Occipital lobe (tissue), 2 donors: ENCODE measurements around the gene MGMT. TPM values are rescaled to one million over a fixed set of nuclear protein-coding genes. Genes with fewer than 3 reads are reported as not detected.

Experiments used
- DNase-seq: peaks from one replicate; lab custom pipeline; 2025; lab: John Stamatoyannopoulos, UW
- total RNA-seq: library from RNA; depleted of rRNA; stranded (reverse); fragments of >200 nt; gene quantifications from one replicate; pipeline ENCODE4 v1.2.3, GENCODE V29; 2014

MGMT gene
- total RNA-seq, 1 donor from 2014 or later = 6.6 TPM

GRCh38 chr10:129455625-129456024 lies 11.4 kb upstream of the MGMT start:
- DNase-seq = no peak

DNA sequence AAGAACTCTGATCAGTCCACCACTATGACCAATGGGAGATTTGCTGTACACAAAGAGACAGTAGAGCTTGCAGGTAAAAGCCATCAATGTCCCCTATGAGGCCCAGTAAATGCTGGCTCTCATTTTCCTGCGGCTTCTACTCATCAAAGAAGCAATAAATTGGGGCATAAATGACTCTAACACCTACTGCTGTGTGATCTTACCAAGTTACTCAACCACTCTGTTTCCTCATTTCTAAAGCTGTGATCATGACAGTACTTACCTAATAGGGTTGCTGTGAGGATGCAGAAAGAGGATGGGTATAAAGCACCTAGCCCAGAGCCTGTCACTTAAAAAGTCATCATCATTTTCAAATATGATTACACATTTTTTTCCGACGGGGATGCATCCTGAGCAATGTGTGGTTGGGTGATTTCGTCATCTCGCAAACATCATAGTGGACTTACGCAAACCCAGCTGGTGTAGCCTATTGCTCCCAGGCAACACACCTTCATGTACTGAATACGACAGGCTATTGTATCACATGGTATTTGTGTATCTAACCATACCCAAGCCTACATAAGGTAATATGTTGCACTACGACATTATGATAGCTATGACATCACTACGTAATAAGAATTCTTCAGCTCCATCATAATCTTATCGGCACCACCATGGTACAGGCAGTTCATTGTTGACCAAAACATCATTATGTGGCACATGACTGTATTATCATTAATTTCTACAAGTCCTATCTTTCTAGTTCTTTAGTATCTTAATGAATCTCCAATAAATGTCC lies 7.1 kb upstream of the MGMT start:
- DNase-seq = no peak

- no peak for DNase-seq
Observed at GRCh38 chr10:129462257-129462795, 4.7 kb upstream of the MGMT start.

- no peak for DNase-seq
Observed at GRCh38 chr10:129464251-129464650, 2.8 kb upstream of the MGMT start.

- no peak for DNase-seq
Observed at GRCh38 chr10:129465796-129466702, 992 bp upstream of the MGMT start.

DNA sequence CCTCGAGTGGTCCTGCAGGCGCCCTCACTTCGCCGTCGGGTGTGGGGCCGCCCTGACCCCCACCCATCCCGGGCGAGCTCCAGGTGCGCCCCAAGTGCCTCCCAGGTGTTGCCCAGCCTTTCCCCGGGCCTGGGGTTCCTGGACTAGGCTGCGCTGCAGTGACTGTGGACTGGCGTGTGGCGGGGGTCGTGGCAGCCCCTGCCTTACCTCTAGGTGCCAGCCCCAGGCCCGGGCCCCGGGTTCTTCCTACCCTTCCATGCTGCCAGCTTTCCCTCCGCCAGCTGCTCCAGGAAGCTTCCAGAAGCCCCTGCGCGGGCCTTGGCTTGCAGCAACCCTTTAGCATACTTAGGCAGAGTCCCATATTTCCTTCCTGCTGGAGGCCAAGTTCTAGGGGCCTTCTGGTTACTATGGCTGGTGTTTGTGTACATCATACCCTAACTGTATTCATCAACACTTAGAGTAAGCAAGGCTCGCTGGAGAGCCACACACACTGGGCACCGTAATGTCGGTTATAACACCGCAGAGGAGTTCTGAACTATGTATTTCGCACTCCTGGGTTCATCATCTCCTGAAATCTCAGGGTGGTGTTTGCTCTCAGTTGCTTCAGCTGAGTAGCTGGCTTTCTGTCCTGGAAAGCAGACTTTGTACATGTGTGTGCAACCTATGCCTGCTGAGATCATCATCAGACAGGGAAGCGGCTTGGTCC lies 471 bp downstream of the MGMT start:
- DNase-seq = no peak

DNA sequence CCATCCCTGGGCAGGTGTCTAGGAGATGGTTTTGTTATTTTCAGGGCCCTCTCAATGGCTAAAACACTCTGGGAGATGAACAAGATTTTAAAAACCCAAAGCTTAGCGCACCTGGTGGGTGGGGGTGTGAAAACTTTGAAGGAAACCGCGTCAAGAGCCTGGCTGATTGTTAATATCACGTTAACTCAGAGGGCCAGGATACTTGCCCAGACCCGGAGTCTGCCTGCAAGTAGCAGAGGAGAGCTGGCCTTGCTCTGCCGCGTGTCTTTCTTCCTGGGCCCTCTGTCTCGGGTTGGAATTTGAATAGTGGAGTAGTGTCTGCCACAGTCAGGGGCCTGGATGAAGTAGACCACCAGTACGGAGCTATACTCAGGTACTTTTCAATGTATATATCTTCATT lies 1.1 kb downstream of the MGMT start:
- no peak for DNase-seq

- no peak for DNase-seq
Observed at GRCh38 chr10:129470103-129470851, 3.2 kb downstream of the MGMT start.

GRCh38 chr10:129471447-129472175 lies 4.6 kb downstream of the MGMT start:
- DNase-seq = no peak

- DNase-seq = no peak
Observed at GRCh38 chr10:129472696-129473555, 5.9 kb downstream of the MGMT start.

- no peak for DNase-seq
Observed at GRCh38 chr10:129474642-129475041, 7.6 kb downstream of the MGMT start.

DNA sequence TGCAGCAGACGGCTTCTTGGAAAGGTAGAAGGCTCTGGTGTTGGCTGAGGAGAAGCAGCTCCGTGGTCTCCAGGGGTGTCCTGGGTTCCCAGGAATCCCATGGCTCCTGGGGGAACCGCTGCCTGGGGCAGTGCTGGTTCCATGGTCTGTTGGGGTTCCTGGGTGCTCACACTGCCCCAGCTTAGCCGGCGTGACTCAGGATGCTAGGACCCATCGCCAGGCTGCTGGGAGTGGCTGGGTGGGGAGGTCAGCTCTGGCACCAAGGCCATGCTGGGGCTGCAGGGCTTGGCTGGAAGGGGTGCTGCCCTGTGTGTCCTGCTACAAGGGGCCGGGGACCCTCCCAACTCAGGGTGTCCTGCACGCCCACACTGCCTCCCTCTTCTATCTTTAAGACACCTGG lies 9.4 kb downstream of the MGMT start:
- no peak for DNase-seq

GRCh38 chr10:129477051-129477450 lies 10.0 kb downstream of the MGMT start:
- DNase-seq = no peak

GRCh38 chr10:129481641-129482040 lies 14.6 kb downstream of the MGMT start:
- no peak for DNase-seq

DNA sequence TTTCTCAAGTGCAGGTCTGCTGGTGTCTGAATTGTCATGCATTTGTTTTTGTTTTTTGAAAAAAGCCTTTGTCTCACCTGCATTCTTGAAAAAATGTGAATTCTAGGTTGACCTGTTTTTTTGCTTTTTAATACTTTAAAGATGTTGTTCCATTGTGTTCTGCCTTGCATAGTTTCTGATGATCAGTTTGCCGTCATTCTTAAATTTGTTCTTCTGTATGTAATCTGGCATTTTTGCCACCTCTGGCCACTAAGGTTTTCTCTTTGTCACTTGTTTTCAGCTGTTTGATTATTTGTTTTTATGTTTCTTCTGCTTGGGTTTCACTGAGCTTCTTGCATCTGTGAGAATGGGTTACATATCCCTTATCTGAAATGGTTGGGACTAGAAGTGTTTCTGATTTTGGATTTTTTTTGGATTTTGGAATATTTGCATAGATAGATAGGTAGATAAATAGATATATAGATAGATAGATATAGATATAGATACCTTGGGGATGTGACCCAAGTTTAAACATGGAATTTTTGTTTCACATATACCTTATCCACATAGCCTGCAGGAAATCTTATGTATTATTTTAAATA lies 16.5 kb downstream of the MGMT start:
- no peak for DNase-seq

DNA sequence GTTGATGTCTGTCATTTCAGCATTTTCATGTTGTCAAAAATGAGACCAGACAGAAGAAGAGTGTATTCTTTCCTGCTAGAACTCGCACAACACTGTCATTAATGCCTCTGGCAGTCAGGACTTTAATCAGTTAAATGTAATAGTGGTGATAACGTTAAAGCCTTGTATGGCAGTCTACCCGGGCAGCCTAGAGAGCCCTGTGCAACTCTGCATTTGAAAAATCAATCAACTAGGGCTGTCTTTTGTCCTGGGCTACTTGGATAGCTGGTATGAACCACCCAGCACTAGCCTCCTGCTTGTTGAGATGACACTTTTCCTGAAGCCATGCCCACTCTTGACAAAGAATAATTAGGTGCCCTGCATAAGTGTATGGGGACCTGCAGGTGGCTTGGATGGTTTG lies 19.8 kb downstream of the MGMT start:
- no peak for DNase-seq

- no peak for DNase-seq
Observed at GRCh38 chr10:129491123-129491734, 24.2 kb downstream of the MGMT start.

DNA sequence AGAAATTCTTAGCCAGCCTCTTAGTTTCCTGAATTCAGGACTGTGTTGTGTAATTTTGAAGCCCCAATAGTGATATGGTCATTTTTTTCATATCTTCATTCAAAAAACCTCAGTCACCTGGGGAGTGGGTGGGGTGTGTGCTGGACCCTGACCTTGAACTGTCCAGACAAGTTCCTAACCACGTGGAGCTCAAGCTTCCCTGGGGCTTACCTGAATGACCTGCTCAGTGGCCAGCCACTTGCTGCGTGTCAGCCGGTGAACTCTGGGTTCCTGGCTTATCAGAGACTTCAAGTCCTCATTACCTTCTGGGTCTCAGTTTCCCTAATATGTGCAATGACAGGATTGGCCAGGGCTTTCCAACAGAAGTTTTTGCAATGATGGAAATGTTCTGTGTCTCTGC lies 27.1 kb downstream of the MGMT start:
- DNase-seq = no peak

- no peak for DNase-seq
Observed at GRCh38 chr10:129494740-129495139, 27.7 kb downstream of the MGMT start.
